Mesenchymal stem cell (in vitro differentiated cells and primary cell): ENCODE measurements around the gene AQP2.

Experiments used
- DNase-seq: peaks from one replicate; pipeline ENCODE4 v3.0.0-alpha.2; 2013
- H2AFZ ChIP-seq: one replicate; pipeline ENCODE4 v1.6.1; 2013; ENCODE audit warnings: low read depth, mild to moderate bottlenecking, control low read depth, inconsistent platforms, low read length, moderate library complexity
- H2AK5ac ChIP-seq: 2 replicates; pipeline ENCODE4 v1.6.1; 2013; ENCODE audit warnings: low read length, moderate library complexity, mild to moderate bottlenecking, inconsistent platforms; ENCODE audit not compliant: severe bottlenecking
- H2BK120ac ChIP-seq: one replicate; pipeline ENCODE4 v1.6.1; 2013; ENCODE audit warnings: low read depth, mild to moderate bottlenecking, inconsistent platforms, low read length, moderate library complexity
- H2BK12ac ChIP-seq, 2 experiments: one replicate each; pipeline ENCODE4 v1.6.1; 2013; ENCODE audit warnings: inconsistent platforms in 2 of 2, low read length in 2 of 2, mild to moderate bottlenecking in 2 of 2, moderate library complexity in 2 of 2, control low read depth in 1 of 2
- H2BK15ac ChIP-seq: one replicate; pipeline ENCODE4 v1.6.1; 2013; ENCODE audit warnings: mild to moderate bottlenecking, low read depth, inconsistent platforms; ENCODE audit not compliant: poor library complexity, severe bottlenecking
- H2BK5ac ChIP-seq: 2 replicates; pipeline ENCODE4 v1.6.1; 2013; ENCODE audit warnings: low read depth, mild to moderate bottlenecking, low read length, control low read depth, inconsistent platforms; ENCODE audit not compliant: poor library complexity, severe bottlenecking
- H3K14ac ChIP-seq, 2 experiments: one replicate each; pipeline ENCODE4 v1.6.1; 2013; ENCODE audit warnings: inconsistent platforms in 2 of 2, low read length in 2 of 2, control low read depth in 1 of 2, mild to moderate bottlenecking in 1 of 2, moderate library complexity in 1 of 2
- H3K18ac ChIP-seq, 2 experiments: one replicate each; pipeline ENCODE4 v1.6.1; 2013; ENCODE audit warnings: inconsistent platforms in 2 of 2, low read length in 2 of 2, control low read depth in 1 of 2, low read depth in 1 of 2, mild to moderate bottlenecking in 1 of 2
- H3K23ac ChIP-seq, 2 experiments: one replicate each; pipeline ENCODE4 v1.6.1; 2013; ENCODE audit warnings: inconsistent platforms in 2 of 2, low read length in 2 of 2, mild to moderate bottlenecking in 2 of 2, moderate library complexity in 2 of 2, control low read depth in 1 of 2
- H3K27ac ChIP-seq: 2 replicates; pipeline ENCODE4 v1.5.1; 2013; ENCODE audit warnings: mild to moderate bottlenecking, moderate library complexity, low read length, control low read depth, inconsistent platforms; ENCODE audit not compliant: poor library complexity, severe bottlenecking
- H3K27me3 ChIP-seq, 2 experiments: 2 replicates each; pipeline versions ENCODE4 v1.6.1 to v1.7.0; 2013; ENCODE audit warnings: low read length in 2 of 2, mild to moderate bottlenecking in 2 of 2, moderate library complexity in 2 of 2, control low read depth in 1 of 2, inconsistent platforms in 1 of 2; ENCODE audit not compliant: control insufficient read depth in 1 of 2, insufficient read depth in 1 of 2
- H3K36me3 ChIP-seq, 2 experiments: 2 replicates each; pipeline versions ENCODE4 v1.6.1 to v1.7.0; 2013; ENCODE audit warnings: low read length in 2 of 2, control low read depth in 1 of 2, inconsistent platforms in 1 of 2, low read depth in 1 of 2, mild to moderate bottlenecking in 1 of 2; ENCODE audit not compliant: insufficient read depth in 2 of 2, control insufficient read depth in 1 of 2
- H3K4ac ChIP-seq, 2 experiments: one replicate each; pipeline ENCODE4 v1.6.1; 2013; ENCODE audit warnings: inconsistent platforms in 2 of 2, low read length in 2 of 2, mild to moderate bottlenecking in 2 of 2, moderate library complexity in 2 of 2, control low read depth in 1 of 2, low read depth in 1 of 2
- H3K4me1 ChIP-seq: 2 replicates; pipeline ENCODE4 v1.6.1; 2013; ENCODE audit warnings: low read depth, low read length, control low read depth; ENCODE audit not compliant: control insufficient read depth, insufficient read depth
- H3K4me2 ChIP-seq: 2 replicates; pipeline ENCODE4 v1.6.1; 2013; ENCODE audit warnings: low read length, mild to moderate bottlenecking, inconsistent platforms; ENCODE audit not compliant: poor library complexity, severe bottlenecking
- H3K4me3 ChIP-seq, 2 experiments: 2 replicates each; pipeline versions ENCODE4 v1.5.1 to v1.7.0; 2013; ENCODE audit warnings: low read length in 2 of 2, mild to moderate bottlenecking in 2 of 2, control low read depth in 1 of 2, low read depth in 1 of 2; ENCODE audit not compliant: insufficient read depth in 1 of 2
- H3K79me1 ChIP-seq: replicated peaks from 2 replicates; pipeline ENCODE4 v1.6.1; 2013; ENCODE audit warnings: mild to moderate bottlenecking, control low read depth, low read length, inconsistent platforms; ENCODE audit not compliant: poor library complexity, severe bottlenecking
- H3K9ac ChIP-seq: 2 replicates; pipeline ENCODE4 v1.7.0; 2013; ENCODE audit warnings: mild to moderate bottlenecking, low read length, moderate library complexity
- H3K9me3 ChIP-seq: 2 replicates; pipeline ENCODE4 v1.7.0; 2013; ENCODE audit warnings: mild to moderate bottlenecking, low read length; ENCODE audit not compliant: control insufficient read depth
- H4K8ac ChIP-seq: one replicate; pipeline ENCODE4 v1.6.1; 2013; ENCODE audit warnings: inconsistent platforms, mild to moderate bottlenecking, low read length, moderate library complexity
- H4K91ac ChIP-seq: one replicate; pipeline ENCODE4 v1.6.1; 2013; ENCODE audit warnings: mild to moderate bottlenecking, low read length, inconsistent platforms
- WGBS: methylation state at CpG from one replicate; pipeline ENCODE4 v1.1.7; 2013; ENCODE audit warnings: mixed read lengths; 5-methylcytosine and 5-hydroxymethylcytosine counted together

Gene AQP2

DNA sequence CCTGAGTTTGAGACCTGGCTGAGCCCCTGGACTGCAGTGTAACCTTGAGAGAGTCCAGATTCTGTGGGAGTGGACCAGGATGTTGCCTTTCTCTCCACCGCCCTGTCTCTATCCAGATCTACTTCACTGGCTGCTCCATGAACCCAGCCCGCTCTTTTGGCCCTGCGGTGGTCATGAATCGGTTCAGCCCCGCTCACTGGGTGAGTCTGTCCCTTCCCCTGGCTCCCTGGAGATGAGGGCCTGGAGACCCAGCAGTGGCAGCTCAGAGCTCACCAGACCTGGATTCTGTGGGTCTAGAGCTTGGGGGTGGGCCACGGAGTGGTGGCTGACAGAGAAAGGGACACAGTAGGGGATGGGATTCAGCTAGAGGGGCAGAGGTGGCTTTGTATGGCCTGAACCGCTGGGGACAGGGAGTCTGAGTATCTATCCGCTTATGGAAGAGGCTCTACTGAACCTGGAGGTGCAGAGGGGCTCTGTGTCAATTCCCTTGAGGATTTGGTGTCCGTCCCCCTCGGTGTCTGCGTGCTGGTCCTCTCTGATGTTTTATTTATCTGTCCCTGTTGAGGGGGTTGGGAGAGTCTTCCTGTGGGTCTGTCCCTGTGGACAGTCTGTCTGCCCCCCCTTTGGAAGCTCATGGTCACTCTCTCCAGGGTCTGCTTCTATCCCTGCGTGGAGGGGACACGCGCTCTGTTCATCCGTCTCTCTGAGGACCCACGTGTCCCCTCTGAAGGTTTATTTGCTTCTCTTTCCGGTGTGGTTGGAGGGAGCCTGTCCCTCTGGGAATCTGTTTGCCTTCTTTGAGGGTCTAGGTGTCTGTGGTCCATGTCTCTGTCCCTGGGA lies 13.7 kb downstream of the AQP2 start:
- H3K36me3 ChIP-seq = no peaks in the 10 kb centered on the region
- H4K91ac ChIP-seq = no peak overlapping the region

DNA sequence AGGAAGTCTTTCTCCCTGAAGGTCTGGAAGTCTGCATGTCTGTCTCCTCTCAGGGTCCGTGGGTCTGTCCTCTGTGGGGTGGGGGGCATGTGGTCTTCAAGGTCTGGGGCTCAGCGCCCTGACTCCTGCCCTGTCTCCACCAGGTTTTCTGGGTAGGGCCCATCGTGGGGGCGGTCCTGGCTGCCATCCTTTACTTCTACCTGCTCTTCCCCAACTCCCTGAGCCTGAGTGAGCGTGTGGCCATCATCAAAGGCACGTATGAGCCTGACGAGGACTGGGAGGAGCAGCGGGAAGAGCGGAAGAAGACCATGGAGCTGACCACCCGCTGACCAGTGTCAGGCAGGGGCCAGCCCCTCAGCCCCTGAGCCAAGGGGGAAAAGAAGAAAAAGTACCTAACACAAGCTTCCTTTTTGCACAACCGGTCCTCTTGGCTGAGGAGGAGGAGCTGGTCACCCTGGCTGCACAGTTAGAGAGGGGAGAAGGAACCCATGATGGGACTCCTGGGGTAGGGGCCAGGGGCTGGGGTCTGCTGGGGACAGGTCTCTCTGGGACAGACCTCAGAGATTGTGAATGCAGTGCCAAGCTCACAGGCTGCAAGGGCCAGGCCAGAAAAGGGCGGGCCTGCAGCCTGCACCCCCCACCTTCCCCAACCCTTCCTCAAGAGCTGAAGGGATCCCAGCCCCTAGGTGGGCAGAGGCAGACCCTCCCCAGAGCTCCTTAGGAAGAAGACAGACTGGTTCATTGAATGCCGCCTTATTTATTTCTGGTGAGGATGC lies 14.5 kb downstream of the AQP2 start:
- Histone ChIP-seq H2AK5ac (no peak overlapping the region), H3K18ac (no peak overlapping the region), H2BK120ac (no peak overlapping the region), H4K8ac (no peak overlapping the region), H3K4me3 (no peak overlapping the region), H3K9me3 (no peaks in the 10 kb centered on the region), H2BK15ac (no peak overlapping the region), H2AFZ (no peak overlapping the region), H3K9ac (no peak overlapping the region), H2BK12ac (no peak overlapping the region), H3K23ac (no peak overlapping the region), H3K36me3 (no peaks in the 10 kb centered on the region), H3K14ac (no peak overlapping the region), H3K27me3 (peaks cover 64 to 74% of the 10 kb centered on the region in 2 experiments), H2BK5ac (no peak overlapping the region), H3K79me1 (no peaks in the 10 kb centered on the region), H3K4me1 (peaks cover 37% of the 10 kb centered on the region), H3K4me2 (no peak overlapping the region), H4K91ac (no peak overlapping the region), H3K27ac (no peak overlapping the region), H3K4ac (no peak overlapping the region)
- DNase-seq = no peak
- WGBS = 73% methylated on average over 10 of the region's 13 CpGs

More for the DNA sequence above, 13.7 kb downstream of the AQP2 start:
- Histone ChIP-seq H2BK15ac (peak overlapping the region; percentile 38), H3K14ac (no peak overlapping the region), H2AK5ac (no peak overlapping the region), H4K8ac (no peak overlapping the region), H3K27me3 (peaks cover 64 to 74% of the 10 kb centered on the region in 2 experiments), H3K18ac (no peak overlapping the region), H2BK5ac (no peak overlapping the region), H2AFZ (no peak overlapping the region), H2BK120ac (no peak overlapping the region), H3K9me3 (no peaks in the 10 kb centered on the region), H3K79me1 (no peaks in the 10 kb centered on the region), H3K4me3 (no peak overlapping the region), H3K4me1 (peaks cover 43% of the 10 kb centered on the region), H3K23ac (no peak overlapping the region), H2BK12ac (no peak overlapping the region), H3K9ac (no peak overlapping the region), H3K4me2 (no peak overlapping the region), H3K4ac (no peak overlapping the region), H3K27ac (no peak overlapping the region)
- WGBS = 88% methylated on average over 16 of the region's 17 CpGs
- no peak for DNase-seq

DNA sequence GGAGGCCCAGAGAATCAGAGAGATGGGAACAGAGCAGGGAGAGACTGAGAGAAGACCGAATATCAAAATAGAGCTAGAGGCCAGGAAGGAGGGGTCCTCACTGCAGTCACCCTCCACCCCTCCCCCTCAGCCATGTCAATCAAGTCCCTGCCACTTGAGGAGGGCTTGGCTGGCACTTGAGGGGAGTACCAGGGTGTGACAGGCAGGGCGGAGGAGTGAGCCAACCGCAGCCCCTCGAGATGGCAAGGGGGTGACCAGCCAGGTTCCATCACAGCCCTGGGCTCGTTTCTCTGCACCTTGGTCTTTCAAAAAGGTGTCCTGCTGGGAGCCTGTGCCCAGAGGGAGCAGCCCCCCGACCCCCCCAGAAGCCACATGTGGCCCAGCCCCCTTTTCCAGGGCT lies 15.3 kb downstream of the AQP2 start:
- Histone ChIP-seq H2BK120ac (no peak overlapping the region), H3K27me3 (peaks cover 64 to 74% of the 10 kb centered on the region in 2 experiments), H3K4me2 (no peak overlapping the region), H4K91ac (no peak overlapping the region), H3K14ac (no peak overlapping the region), H3K4ac (no peak overlapping the region), H3K9me3 (no peaks in the 10 kb centered on the region), H3K9ac (no peak overlapping the region), H4K8ac (no peak overlapping the region), H2AK5ac (no peak overlapping the region), H2AFZ (no peak overlapping the region), H3K23ac (no peak overlapping the region), H3K4me3 (no peak overlapping the region), H3K79me1 (no peaks in the 10 kb centered on the region), H3K27ac (no peak overlapping the region), H2BK12ac (no peak overlapping the region), H2BK15ac (no peak overlapping the region), H3K18ac (no peak overlapping the region), H2BK5ac (no peak overlapping the region), H3K36me3 (no peaks in the 10 kb centered on the region), H3K4me1 (peaks cover 34% of the 10 kb centered on the region)
- WGBS = 62% methylated on average over 5 of the region's 6 CpGs
- DNase-seq = no peak

DNA sequence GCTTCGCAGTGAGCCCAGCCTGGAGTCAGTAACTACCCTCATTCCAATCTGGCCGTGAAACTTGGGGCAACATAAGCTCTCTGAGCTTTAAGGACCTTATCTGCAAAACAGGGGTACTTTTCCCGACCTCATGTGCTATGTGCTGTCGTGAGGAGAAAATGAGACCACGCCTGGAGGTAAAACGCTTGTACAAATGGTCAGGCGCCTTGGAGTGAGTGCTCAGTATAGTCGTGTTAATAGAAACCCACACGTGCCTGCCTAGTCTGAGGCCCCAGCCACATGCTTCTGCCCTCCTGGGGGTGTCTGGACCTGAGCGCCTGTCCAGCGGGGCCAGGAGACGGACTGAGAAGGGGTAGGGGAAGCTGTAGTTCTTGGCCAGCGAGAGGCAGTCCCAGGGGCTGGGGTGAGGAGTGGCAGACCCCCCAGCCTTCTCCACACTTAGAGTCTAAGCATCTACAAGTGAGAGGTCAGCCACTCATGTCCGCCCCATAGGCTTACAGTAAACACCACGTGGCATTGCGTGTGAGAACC lies 16.0 kb downstream of the AQP2 start:
- peaks cover 27% of the 10 kb centered on the region for H3K4me1 ChIP-seq
- H3K9me3 ChIP-seq = no peaks in the 10 kb centered on the region
- no peak overlapping the region for H4K8ac ChIP-seq
- H3K14ac ChIP-seq = no peak overlapping the region
- DNase-seq = no peak
- H2BK5ac ChIP-seq = no peak overlapping the region
- no peak overlapping the region for H2AK5ac ChIP-seq
- no peak overlapping the region for H3K23ac ChIP-seq
- H2BK15ac ChIP-seq = no peak overlapping the region
- H3K27ac ChIP-seq = no peak overlapping the region
- no peak overlapping the region for H3K9ac ChIP-seq
- H3K27me3 ChIP-seq = peaks cover 65 to 78% of the 10 kb centered on the region in 2 experiments
- no peak overlapping the region for H3K4me3 ChIP-seq
- peak overlapping the region in 1 of 2 experiments; percentile 55 for H2BK12ac ChIP-seq
- no peaks in the 10 kb centered on the region for H3K36me3 ChIP-seq
- no peak overlapping the region for H2AFZ ChIP-seq
- H2BK120ac ChIP-seq = no peak overlapping the region
- H3K4me2 ChIP-seq = no peak overlapping the region
- WGBS = 29% methylated on average over 15 of the region's 16 CpGs
- H3K4ac ChIP-seq = no peak overlapping the region
- H4K91ac ChIP-seq = no peak overlapping the region
- H3K18ac ChIP-seq = no peak overlapping the region
- H3K79me1 ChIP-seq = no peaks in the 10 kb centered on the region
